ENCODE measurements around the gene PDE10A.

The PDE10A gene
- 0 to 1.1 (median 0.04) reads per million in 4 donors for total RNA-seq

DNA sequence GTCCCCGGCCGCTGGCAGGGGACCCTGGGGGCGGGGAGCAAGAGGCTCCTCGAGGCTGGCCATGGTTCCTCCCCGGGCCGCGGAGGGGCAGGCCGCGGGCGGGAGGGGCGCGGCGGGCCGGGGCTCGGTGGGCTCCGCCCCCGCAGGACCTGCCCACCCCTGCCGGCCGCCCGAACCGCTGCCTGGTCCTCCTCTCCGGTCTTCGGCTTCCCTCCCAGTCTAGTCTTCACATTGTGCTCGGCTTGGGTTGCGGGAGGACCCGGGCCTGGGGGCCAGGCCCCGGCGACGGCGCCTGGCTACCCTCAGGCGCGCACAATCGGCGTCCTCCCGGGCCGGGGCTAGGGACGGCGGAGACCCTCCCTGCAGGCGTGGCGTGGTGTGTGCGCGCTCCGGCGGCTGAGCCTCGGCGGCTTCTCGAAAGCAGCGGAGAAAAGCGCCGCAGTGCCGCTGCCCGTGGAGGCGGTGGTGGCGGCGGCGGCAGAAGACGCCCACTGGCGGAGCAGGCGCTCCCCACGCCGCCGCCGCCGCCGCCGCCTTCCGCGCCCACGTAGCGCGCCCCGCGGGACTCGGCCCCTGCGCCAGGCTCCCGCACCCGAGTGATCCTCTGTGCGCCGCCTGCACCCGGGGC lies at the start of gene PDE10A:
Gene PDE10A, minus strand, starts transcription at position 493 of the 628 bp plus-strand sequence. Its CDS starts 430 bp downstream, at position 63.
- DNase-seq: no peak

DNA sequence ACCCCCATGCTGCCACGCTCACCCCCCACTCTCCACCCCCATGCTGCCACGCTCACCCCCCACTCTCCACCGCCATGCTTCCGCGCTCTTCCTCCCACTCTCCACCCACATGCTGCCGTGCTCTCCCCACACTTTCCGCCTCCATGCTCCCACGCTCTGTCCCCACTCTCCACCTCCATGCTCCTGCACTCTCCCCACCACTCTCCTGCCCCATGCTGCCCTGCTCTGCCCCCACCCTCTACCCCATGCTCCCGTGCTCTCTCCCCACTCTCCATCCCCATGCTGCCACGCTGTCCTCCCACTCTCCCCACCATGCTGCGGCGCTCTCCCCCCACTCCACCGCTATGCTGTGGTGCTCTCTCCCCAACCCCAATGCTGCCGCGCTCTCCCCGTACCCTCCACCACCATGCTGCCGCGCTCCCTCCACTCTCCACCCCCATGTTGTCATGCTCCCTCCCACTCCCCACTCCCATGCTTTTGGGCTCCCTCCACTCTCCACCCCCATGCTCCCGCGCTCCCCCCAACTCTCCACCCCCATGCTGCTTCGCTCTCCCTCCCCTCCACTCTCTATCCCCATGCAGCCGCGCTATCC lies 46.0 kb upstream of the PDE10A start:
- no peak for DNase-seq

DNA sequence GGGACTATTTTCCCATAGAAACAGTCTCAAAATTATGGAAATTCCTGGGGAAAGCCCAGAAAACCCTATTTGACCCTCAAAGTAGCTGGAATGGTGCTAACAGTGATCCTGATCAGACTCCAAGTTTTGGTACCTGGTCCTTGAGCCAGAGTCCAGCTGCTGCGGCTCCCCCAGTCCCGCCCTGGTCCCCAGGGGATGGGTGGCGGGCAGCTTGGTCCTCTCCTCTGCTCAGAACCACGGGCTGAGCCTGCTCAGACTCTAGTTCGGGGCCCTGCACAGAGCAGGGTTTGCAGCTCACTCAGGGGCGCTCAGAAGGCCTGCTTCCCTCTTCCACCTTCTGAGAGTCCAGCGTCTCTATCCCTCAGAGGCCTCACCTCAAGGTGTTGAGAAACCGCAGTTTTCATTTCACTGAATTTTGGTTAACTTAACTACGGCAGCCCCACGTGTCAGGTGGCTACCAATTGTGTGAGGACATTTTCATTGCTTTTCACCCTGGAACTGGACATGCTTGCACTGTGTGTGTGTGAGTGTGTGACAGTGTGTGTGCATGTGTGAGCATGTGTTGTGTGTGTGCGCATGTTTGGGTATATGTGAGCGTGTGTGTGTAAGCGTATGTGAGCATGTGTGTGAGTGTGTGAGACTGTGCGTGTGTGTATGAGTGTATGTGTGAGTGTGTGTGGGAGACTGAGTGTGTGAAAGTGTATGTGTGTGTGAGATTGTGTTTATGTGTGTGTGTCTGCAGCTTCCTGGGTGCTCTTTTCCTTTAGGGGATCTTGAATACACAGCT lies 44.2 kb upstream of the PDE10A start:
- no peak for DNase-seq

DNA sequence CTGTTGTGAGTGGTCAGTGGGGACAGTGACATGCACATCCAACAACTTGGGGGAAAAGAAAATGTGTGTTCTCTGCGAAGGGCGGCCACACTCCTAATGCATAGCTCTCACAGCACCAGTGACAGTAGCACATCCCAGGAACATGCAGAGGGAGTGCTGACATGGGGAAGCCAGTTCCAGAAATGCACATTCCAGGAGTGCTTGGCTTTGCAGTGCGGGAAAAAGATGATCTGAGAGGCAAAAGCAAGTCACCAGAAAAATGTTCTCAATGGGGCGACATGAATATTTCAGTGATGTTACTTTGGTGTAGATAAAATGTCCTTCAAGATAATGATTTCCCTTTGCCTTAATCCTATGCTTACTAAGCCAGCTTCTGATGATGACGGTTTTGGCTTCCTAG lies 42.9 kb upstream of the PDE10A start:
- no peak for DNase-seq

DNA sequence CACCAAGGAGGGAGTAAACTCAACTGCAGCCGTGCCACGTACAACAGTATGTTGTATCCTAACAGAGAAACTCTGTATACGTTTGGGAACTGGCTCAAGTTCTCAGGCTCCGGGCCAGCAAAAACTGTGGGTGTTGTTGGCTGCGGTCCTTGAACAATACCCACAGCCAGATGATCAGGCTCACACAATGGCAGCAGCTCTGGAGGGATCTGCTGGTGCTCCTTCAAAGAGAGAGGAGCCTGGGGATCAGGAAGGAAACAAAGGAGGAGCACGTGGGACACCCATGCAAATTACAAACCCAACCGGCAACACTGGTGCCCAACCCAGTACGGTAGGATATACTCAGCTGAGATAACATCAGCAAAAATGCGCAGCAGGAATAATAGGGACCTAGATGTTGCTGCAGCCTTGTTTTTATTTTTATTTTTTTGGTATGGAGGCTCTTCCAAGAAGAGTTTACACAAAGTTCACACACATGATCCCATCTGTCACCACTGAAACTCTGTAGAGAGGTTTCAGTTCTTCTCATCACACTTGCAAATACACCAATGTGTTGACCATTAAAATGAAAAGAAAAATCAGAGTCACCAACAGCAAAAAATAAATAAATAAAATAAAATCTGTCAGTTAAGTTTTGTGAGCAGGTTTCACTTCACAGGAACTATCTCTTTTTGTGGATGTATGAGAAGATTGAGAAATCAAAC lies 41.2 kb upstream of the PDE10A start:
- no peak for DNase-seq

DNA sequence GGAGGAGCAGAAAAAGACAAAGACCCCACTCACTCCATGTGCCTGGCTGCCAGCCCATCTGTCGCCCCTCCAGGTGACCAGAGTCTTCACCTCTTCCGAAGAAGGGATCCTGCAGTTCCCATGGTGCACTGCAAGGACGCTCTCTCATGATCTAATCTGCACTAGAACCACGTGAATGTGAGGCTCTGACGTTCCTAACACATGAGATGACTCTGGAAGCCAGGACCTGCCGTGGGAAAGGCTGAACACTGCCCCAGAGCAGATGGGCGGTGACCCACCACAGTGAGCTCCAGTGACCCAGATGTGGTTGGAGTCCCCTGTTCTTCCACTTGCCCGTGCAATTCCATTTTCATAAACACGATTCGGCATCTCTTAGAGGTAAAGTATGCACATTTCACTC lies 39.6 kb upstream of the PDE10A start:
- DNase-seq: no peak

DNA sequence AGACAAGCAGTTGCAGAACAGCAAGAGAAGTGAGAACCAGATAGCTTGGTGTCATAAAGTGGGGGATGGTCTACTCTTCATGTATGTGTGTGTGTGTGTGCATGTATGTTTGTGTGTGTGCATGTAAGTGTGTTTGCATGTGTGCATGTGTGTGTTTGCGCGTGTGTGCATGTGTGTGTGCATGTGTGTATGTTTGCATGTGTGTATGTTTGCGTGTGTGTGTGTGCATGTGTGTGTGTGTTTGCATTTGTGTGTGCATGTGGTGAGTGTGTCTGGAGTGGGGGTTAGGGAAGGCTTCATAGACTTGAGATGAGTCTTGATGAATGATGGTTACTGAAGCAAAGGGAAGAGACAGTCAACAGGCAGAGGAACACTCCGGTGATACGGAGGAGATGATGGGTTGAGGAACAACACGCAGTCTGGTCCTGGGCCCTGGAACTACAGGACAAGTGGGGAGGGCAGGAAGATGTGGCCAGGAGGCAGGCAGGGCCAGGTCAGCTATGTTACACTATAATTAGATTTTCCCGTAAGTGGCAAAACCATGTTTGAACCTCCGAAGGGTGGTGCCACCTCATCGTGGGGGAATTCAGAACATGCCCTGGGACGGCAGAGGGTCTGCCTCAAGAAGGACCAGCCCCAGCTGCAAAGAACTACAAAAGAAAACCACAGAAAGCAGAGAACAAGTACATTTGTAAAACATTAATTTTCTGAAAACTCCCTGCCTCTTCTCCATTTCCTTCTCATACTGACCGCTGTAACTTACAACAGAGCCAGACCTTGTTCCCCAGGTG lies 38.7 kb upstream of the PDE10A start:
- no peak for DNase-seq

DNA sequence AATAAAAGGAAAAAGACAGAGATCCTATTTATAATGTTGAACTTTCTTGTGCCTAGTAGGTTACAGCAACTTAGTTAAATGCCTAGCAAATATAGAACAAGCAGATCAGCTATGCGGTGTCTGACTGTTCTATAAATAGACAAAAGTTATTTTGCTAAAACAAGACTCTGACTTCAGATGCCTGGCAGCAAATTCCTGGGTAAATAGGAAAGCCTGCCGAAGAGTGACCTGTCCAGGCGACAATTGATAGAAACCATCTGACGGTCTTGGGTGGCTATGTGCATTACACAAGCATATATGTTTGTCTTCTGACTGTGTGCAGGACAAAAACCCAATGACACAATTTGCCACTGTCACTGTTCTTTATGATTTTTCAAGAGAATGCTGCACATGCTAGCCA lies 38.0 kb upstream of the PDE10A start:
- DNase-seq: no peak

DNA sequence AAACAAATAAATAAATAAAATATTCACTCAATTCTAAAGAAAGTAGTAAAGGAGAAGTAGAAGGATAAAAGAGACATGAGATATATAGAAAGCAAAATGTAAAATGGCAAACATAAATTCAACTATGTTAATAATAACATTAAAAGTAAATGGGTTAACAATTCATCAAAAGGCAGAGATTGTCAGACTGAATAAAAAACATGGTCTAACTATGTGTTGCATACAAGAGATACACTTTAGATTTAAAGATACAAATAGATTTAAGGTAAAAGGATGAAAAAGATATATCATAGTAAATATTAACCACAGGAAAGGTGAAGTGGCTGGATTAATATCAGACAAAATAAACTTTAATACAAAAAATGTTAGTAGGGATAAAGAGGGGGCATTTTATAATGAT lies 35.8 kb upstream of the PDE10A start:
- DNase-seq: no peak

DNA sequence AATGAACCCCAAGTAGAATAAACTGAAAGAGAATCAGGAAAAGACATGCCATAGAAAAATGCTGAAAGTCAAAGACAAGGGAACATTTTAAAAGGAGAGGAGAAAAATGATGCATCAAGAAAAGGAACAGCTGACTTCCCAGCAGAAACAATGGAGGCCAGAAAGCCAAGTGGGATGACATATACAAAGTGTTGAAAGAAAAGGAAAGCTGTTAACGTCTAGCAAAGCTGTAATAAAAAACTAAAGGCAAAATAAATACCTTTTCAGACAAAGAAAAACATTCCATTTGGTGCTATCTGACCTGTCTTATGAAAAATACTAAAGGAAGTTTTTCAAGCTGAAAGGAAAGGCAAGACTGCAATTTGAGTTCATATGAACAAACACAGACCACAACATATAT lies 34.1 kb upstream of the PDE10A start:
- DNase-seq: no peak

DNA sequence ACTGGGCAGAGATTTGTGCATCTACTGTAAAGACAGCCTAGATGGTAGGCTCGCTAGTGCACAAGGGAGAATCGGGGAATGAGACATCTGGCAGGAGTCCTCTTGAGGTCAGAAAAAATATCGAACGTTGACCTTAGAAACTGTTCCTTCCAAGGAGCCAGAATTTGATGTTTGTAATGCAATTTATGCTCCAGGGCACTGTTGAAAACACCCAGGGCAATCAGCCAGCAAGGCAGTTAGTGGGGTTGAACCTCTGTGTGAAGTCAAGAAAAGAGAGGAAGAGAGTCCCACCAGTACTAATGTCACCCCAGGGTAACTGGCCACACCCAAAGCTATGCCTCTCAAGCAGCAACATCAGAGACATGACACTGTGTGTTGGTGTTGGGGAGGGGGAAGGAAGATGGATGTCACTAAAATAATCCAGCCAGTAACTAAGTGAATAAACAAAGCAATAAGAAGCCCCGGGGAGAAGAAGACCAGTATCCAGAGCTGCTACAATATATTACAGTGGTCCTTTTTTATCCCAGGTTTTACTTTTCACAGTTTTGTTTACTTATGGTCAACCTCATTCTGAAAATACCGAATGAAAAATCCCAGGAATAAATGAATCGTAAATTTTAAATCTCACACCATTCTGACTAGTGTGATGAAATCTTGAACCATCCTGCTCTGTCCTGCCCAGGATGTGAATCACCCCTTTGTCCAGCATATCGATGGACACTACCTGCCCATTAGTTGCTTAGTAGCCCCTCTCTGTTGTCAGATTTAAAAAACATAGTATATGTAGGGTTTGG lies 32.9 kb upstream of the PDE10A start:
- DNase-seq: no peak

DNA sequence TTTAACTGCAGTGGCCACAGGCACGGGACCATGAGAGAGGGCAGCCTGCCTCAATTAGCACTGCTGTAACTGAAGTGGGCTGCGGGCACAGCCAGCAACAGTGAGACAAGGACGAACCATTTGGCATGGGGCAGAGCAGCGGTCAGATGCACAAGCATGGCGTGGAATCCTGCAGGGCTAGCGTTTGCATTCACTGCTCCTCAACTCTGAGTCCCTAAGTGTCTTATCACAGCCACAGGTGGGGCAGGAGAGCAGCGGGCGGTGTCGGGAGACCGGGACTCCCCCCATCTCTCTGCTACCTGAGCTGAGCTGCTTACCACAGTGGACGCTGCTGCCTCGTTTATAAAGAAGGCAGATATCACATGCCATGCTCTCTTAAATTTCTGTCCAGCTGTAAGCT lies 31.3 kb upstream of the PDE10A start:
- DNase-seq: no peak

DNA sequence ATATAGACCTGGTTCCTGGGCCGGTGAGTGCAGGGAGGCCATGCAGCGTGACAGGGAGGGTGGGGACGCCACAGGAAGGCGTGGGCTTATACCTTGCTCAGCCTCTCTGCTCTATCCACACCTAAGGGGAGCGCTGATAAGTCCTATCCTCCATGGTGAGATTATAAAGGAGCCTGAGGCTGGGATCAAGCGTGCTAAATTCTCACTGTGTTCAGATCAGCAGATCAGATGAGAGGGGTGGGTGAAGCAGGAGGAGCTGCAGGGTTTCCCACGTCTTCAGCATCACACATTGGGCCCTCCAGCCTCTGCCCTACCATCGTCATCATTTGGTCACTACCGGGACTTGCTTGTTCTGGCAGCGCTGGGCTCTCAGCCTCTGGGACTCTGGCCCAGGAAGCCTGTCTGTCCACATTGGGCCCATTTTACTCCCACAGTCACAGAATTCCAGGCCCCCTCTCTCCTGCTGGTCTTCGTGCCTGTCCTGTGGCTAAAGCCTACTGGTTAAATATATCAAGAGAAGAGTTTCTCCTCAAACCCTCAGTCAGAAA lies 29.1 kb upstream of the PDE10A start:
- no peak for DNase-seq

DNA sequence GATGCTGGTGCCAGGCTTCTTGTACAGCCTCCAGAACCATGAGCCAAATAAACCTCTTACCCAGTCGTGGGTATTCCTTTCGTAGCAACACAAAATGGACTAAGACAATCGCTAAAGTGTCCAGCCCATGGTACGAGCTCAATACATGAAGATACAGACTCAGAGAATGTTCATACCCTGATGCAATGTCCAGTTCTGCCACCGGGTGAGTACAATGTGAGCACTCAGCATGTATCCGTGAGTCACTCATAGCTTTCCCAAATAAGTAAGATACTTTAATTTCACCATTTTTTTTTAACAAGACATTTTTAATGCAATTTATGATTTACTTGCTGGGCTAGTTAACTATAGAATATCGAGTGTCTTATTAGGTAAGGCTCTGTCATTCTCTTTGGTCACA lies 26.7 kb upstream of the PDE10A start:
- no peak for DNase-seq

DNA sequence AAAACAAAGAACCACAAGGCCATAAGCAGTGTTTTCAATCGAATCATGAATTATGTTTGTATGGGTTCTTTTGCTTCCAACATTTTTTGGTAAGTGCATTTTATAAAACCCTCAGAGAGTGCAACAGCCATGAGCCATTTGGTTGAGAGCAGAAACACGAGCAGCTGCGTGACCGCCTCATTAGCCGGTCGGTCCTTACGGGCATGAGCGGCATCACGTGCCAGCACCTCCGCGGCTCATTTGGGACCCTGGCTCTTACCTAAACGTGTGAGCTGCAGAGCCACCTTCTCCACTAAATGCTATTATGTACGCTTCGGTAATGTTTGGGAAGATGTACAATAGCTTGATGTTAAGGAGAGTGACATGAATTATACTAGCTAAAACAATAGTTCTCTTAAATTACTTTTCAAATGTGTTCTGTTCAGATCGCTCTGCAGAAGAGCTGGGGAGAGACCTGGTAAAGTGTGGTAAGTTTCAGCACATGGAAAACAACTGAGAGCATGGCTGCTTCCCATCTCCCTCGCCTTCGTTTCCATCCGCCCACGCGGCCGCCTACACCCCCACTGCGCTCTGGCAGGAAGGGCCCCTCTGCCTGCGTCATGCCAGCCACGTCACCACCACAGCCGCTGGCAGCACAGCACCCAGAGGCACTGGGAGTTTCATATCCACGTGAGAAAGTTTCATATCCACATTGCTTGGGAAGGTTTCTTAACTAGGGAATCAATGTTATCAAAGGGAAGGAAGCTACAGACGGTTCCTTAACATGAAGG lies 23.7 kb upstream of the PDE10A start:
- no peak for DNase-seq

DNA sequence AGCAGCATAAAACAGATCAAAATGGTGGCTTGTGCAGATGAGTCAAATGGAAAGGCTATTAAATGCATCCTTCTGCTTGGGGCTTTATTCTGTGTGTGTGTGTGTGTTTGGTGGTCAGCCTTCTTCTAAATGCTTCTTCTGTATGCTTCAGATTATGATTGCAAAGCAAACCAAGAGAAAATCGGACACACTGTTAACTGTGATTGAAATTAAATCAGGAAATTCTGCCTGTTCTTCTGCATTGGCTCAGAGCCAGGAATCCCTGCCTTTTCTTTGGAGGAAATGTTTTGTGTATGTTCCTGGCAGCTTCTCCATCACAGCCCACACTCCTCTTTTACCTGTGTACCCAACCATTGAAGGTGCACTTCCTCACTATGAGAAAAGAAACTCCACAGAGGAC lies 22.3 kb upstream of the PDE10A start:
- no peak for DNase-seq

DNA sequence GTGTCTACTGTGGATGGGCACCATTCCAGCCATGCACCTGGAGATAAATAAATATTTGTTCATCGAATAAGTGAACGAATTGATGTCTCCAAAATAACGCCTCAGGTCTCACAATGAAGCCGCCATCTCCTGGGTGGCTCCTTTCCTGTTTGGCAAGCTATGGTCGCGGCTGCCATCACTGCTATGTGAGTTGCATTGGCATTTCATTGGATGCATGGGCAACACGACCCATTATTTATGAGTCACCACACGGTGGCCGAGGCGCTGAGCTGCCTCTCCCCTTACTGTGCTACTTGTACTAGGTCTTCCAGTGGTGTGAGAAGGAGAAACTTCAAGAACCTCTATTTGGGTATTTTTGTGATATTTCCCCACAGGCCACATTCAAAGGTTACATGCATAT lies 21.3 kb upstream of the PDE10A start:
- no peak for DNase-seq

DNA sequence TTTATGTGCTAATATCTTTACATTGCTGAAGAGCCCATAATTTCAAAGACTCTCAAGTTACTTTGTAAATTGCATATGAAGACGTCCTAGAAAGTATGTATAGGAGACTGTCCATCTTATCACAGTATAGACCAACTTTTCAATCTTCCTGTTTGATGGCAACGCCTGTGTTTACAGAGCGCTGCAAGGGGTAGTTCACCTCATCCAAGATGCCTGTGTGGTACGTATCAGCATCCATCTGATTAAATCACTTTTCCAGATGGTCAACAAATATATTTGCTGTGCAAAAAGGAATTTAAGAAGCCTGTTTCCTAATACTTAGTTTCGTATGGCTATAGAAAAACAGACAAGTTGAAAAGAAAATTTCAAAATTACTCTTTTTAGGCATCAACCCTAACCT lies 17.9 kb upstream of the PDE10A start:
- no peak for DNase-seq

DNA sequence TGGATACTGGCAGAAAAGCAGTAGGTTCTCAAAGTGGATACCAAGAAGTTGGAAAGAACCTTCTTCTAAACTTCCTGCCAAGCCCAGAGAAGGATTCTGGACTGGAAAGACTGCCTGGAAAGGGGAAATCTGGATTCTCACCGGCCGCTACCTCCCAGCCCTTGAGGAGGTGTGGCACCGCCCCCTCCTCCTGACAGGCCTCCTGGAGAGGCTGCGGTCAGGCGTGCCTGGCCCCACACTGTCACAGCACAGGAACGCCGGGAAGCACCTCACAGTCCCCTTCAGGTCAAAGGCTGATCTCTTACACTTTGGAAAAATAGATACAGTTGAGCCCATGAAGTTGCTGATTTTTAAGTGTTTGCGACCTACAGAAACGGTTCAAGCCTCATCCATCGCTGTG lies 16.3 kb upstream of the PDE10A start:
- DNase-seq: no peak

DNA sequence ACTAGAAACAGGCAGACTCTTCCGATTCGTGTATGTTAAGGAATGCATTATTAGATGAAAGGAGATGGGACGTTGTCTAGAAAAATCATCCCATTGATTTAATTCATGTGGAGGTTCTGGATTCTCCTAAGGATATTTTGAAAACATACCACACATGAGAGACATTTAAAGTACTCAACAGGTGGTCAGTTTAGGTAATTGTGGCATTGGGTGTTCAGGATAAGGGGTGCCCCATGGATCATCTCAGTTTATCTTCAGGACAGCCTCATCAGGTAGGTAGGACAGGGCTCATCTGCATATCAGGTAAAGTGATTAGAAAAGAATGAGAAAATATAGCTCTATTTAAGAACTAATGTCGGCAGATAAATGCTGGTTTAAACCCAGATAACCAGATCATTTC lies 15.9 kb upstream of the PDE10A start:
- no peak for DNase-seq

DNA sequence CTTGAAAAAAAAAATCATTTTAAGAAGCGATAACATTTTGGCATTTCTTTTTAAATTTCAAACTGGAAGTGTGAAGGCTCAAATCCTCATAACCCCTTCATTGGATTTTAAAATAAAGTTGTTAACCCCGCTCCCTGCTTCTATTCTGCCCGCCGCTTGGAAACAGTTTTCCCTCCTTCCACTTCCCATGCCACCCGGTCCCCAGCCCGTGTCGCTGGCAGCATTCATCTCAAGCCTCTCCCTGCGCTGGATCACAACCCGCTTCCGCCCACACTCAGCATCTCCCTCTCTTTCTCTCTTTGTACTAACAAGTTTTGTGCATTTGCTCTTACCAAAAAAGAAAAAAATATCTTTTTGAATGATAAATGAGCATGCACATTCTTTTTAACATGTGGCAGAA lies 15.4 kb upstream of the PDE10A start:
- no peak for DNase-seq

Measured in T-helper 1 cell (primary cell).